Left ventricle myocardium inferior (tissue), 1 donor: ENCODE data around the gene FBXO47. TPM values are rescaled to one million over a fixed set of nuclear protein-coding genes. Genes with fewer than 3 reads are reported as not detected.
A peak's percentile ranks its signal among the peaks of the same experiment; 100 is the strongest.

Source experiments
- DNase-seq: peaks from one replicate; pipeline ENCODE4 v3.0.0-alpha.2; 2020
- H3K27ac ChIP-seq: fragments of 200-600 bp; replicated peaks from 2 replicates; pipeline ENCODE4 v1.8.0; 2021
- H3K27me3 ChIP-seq: fragments of 200-600 bp; 2 replicates; pipeline ENCODE4 v1.8.0; 2021; ENCODE audit warnings: low read depth
- H3K36me3 ChIP-seq: fragments of 200-600 bp; 2 replicates; pipeline ENCODE4 v1.8.0; 2021
- H3K4me1 ChIP-seq: fragments of 200-600 bp; 2 replicates; pipeline ENCODE4 v1.8.0; 2021
- H3K4me3 ChIP-seq: fragments of 200-600 bp; 2 replicates; pipeline ENCODE4 v1.8.0; 2021; ENCODE audit warnings: mild to moderate bottlenecking, moderate library complexity
- H3K9me3 ChIP-seq: fragments of 200-600 bp; replicated peaks from 2 replicates; pipeline ENCODE4 v1.8.0; 2021
- intact Hi-C: fragments of 100-400 bp; cut with micrococcal nuclease; formaldehyde crosslinking; loops from one replicate; pipeline ENCODE4 v1.11.0; 2022
- total RNA-seq: library from RNA; stranded (reverse); fragmentation: NEBNext Ultra II Directional; extraction: Animal tissue kit (Norgen Biotek cat#: 25700); gene quantifications from one replicate; pipeline ENCODE4 v1.2.1, GENCODE V29; 2021
- TF ChIP-seq, protein P1 (sequence below): fragments of 200-600 bp; IDR thresholded peaks from 2 replicates; pipeline ENCODE4 v1.8.0; 2021; ENCODE audit warnings: antibody characterized with exemption, mild to moderate bottlenecking, borderline replicate concordance
- donor health status: DM: no; HTN: yes; CAD: no; lungs with severe emphysema.

FBXO47 gene
- total RNA-seq, 1 donor from 2014 or later, result not detected

DNA sequence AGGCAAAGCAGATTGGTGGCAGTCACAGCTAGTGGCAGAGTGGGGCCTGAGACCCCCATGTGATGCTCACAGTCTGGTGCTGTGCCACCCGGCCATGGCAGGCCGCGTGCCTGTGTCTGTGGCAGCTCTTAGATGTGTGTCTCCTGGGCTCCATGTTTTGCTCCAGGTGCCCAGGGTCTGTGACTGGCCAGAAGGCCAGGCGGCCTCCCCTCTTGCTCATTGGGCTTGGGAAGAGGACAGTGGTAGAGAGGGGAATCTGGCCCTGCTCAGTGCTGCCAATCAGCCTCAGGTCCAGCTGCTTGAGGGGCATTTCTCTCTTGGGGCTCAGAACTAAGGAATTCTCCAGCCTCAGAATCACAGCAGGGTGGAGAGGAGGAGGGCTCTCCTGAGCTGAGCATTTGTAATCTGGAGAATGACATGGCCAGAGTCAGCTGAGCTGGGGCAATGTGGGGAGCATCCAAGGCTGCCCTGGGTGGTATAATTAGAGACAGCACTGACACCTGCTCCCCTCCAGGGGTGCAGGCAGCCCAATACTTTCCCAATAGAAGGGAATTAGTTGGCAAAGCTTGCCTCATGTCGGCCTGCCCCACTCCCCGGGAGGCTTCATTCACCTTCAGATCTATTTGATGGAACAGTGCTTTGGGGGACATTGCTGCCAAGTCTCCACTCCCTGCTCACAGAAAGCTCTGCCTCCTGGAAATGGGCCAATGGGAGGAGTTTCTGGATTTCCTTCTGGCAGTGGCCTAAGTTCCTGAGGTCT, 44.5 kb downstream of the FBXO47 start:
- no peak for DNase-seq
- no peaks in the 10 kb centered on the region for H3K27me3 ChIP-seq
- peak overlapping the region; percentile 82 for H3K27ac ChIP-seq
- H3K4me1 ChIP-seq, result peaks cover 58% of the 10 kb centered on the region
- intact Hi-C loops, result loop anchor here (10.0 kb wide), 1 partner anchor 58 kb away; no protein-coding TSS in a partner anchor
- H3K9me3 ChIP-seq, result no peaks in the 10 kb centered on the region
- H3K4me3 ChIP-seq, result no peak overlapping the region
- TF ChIP-seq, protein P1, sequence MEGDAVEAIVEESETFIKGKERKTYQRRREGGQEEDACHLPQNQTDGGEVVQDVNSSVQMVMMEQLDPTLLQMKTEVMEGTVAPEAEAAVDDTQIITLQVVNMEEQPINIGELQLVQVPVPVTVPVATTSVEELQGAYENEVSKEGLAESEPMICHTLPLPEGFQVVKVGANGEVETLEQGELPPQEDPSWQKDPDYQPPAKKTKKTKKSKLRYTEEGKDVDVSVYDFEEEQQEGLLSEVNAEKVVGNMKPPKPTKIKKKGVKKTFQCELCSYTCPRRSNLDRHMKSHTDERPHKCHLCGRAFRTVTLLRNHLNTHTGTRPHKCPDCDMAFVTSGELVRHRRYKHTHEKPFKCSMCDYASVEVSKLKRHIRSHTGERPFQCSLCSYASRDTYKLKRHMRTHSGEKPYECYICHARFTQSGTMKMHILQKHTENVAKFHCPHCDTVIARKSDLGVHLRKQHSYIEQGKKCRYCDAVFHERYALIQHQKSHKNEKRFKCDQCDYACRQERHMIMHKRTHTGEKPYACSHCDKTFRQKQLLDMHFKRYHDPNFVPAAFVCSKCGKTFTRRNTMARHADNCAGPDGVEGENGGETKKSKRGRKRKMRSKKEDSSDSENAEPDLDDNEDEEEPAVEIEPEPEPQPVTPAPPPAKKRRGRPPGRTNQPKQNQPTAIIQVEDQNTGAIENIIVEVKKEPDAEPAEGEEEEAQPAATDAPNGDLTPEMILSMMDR, result peak; percentile 14
- H3K36me3 ChIP-seq, result peaks cover 19% of the 10 kb centered on the region

DNA sequence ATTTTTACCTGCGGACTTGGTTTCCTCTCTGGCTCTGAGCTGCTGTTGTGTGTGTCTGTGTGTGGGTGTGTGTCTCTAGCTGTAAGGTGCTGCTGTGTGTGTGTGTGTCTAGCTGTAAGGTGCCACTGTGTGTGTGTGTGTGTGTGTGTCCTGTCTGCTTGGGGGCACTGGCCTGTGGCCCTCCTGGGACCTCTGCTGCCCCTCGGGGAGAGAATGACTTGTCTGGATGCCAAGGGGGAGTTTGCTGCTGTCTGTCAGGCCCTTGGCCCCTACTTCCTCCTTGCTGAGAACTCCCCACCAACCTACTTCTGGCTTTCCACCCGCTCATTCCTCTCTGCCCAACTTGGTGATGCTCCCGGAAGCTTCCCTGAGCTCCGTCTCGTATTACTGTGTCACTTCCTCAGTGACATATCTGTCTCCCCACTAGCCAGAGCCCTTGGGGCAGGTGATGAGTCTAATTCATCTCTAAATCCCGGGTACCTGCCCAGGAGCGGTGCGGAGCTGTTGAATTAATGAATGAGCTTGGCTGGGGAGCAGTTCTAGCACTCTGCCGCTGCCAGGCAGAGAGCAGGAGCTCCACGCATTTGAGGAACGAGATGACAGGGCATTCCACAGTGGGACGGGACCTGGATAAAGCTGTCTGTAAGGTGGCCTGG, 45.3 kb downstream of the FBXO47 start:
- peaks cover 61% of the 10 kb centered on the region for H3K4me1 ChIP-seq
- no peak overlapping the region for H3K4me3 ChIP-seq
- DNase-seq, result no peak
- intact Hi-C loops, result loop anchor here (10.0 kb wide), 1 partner anchor 57 kb away; no protein-coding TSS in a partner anchor
- H3K27me3 ChIP-seq, result no peaks in the 10 kb centered on the region
- H3K36me3 ChIP-seq, result peaks cover 28% of the 10 kb centered on the region
- TF ChIP-seq, protein P1, result no peak
- no peaks in the 10 kb centered on the region for H3K9me3 ChIP-seq
- peak overlapping the region; percentile 82 for H3K27ac ChIP-seq

DNA sequence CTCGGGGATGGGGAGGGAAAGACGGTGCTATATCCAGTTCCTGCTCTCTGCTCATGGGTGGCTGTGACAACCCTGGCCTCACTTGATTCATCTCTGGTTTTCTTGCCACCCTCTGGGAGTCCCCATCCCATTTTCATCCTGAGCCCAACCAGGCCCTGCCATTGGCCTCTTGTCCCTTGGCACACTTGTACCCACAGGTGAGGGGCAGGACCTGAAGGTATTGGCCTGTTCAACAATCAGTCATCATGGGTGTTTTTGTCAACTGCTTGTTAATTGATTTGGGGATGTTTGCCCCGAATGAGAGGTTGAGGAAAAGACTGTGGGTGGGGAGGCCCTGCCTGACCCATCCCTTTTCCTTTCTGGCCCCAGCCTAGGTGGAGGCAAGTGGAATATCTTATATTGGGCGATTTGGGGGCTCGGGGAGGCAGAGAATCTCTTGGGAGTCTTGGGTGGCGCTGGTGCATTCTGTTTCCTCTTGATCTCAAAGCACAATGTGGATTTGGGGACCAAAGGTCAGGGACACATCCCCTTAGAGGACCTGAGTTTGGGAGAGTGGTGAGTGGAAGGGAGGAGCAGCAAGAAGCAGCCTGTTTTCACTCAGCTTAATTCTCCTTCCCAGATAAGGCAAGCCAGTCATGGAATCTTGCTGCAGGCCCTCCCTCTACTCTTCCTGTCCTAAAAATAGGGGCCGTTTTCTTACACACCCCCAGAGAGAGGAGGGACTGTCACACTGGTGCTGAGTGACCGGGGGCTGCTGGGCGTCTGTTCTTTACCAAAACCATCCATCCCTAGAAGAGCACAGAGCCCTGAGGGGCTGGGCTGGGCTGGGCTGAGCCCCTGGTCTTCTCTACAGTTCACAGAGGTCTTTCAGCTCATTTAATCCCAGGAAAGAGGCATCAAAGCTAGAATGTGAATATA, 46.6 kb downstream of the FBXO47 start:
- H3K36me3 ChIP-seq, result peaks cover 40% of the 10 kb centered on the region
- no peaks in the 10 kb centered on the region for H3K9me3 ChIP-seq
- DNase-seq, result no peak
- intact Hi-C loops, result loop anchor here (10.0 kb wide), 1 partner anchor 56 kb away; no protein-coding TSS in a partner anchor
- peaks cover 59% of the 10 kb centered on the region for H3K4me1 ChIP-seq
- no peaks in the 10 kb centered on the region for H3K27me3 ChIP-seq
- TF ChIP-seq, protein P1, result no peak
- peak overlapping the region; percentile 82 for H3K27ac ChIP-seq
- peak overlapping the region; percentile 5 for H3K4me3 ChIP-seq

DNA sequence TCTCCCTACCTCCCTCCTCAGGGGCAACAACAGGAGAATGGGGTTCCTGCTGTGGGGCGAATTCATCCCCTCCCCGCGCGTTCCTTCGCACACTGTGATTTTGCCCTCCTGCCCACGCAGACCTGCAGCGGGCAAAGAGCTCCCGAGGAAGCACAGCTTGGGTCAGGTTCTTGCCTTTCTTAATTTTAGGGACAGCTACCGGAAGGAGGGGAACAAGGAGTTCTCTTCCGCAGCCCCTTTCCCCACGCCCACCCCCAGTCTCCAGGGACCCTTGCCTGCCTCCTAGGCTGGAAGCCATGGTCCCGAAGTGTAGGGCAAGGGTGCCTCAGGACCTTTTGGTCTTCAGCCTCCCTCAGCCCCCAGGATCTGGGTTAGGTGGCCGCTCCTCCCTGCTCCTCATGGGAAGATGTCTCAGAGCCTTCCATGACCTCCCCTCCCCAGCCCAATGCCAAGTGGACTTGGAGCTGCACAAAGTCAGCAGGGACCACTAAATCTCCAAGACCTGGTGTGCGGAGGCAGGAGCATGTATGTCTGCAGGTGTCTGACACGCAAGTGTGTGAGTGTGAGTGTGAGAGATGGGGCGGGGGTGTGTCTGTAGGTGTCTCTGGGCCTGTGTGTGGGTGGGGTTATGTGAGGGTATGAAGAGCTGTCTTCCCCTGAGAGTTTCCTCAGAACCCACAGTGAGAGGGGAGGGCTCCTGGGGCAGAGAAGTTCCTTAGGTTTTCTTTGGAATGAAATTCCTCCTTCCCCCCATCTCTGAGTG, 47.7 kb downstream of the FBXO47 start:
- no peaks in the 10 kb centered on the region for H3K9me3 ChIP-seq
- no peak for DNase-seq
- TF ChIP-seq, protein P1, result no peak
- intact Hi-C loops, result loop anchor here (10.0 kb wide), 1 partner anchor 55 kb away; no protein-coding TSS in a partner anchor
- peak overlapping the region; percentile 82 for H3K27ac ChIP-seq
- H3K4me3 ChIP-seq, result no peak overlapping the region
- peaks cover 51% of the 10 kb centered on the region for H3K36me3 ChIP-seq
- H3K4me1 ChIP-seq, result peaks cover 68% of the 10 kb centered on the region
- H3K27me3 ChIP-seq, result no peaks in the 10 kb centered on the region
